ENCODE results near the gene RITA1. TPM values are rescaled to one million over a fixed set of nuclear protein-coding genes. Genes with fewer than 3 reads are reported as not detected.
A peak's percentile ranks its signal among the peaks of the same experiment; 100 is the strongest.
"Not testable (repeated sequence)": the region's sequence is repeated elsewhere in the genome, so short reads cannot be mapped to it uniquely, and the experiment has no call there.

The RITA1 gene
- total RNA-seq, 1 donor from 2014 or later = 18.2 TPM

- Mint-ChIP-seq H3K4me3 (no peak overlapping the region), H3K27me3 (peaks cover 11% of the 10 kb centered on the region), H3K9me3 (no peaks in the 10 kb centered on the region), H3K4me1 (peaks cover 44% of the 10 kb centered on the region), H3K27ac (no peak overlapping the region), H3K36me3 (ENCODE audit: low read depth) (no peaks in the 10 kb centered on the region)
- ChIA-PET POLR2A (no interaction called here), CTCF (interaction anchor here (1.4 to 3.9 kb wide), 2 partner anchors 14 to 36 kb away, joined by 3 to 11 read pairs; no protein-coding TSS in a partner anchor)
- ATAC-seq (ENCODE audit: low read depth) (no peak), DNase-seq (no peak)
- intact Hi-C loops (cut with micrococcal nuclease) = no loop called here
- TF ChIP-seq CTCF (IDR thresholded peaks at IDR 0.05) = no peak
Observed at GRCh38 chr12:113138826-113139225, 46.7 kb upstream of the RITA1 start.

GRCh38 chr12:113140706-113141105, 44.8 kb upstream of the RITA1 start:
- Mint-ChIP-seq H3K27me3 (peaks cover 11% of the 10 kb centered on the region), H3K4me1 (peaks cover 37% of the 10 kb centered on the region), H3K4me3 (no peak overlapping the region), H3K27ac (no peak overlapping the region), H3K36me3 (ENCODE audit: low read depth) (no peaks in the 10 kb centered on the region), H3K9me3 (no peaks in the 10 kb centered on the region)
- POLR2A ChIA-PET = interaction anchor here (0.7 to 1.0 kb wide), 3 partner anchors 20 to 162 kb away, joined by 4 to 7 read pairs (median 4); partner anchors contain the start of genes DDX54 and RITA1
- intact Hi-C loops (cut with micrococcal nuclease) = no loop called here
- ATAC-seq (ENCODE audit: low read depth) = no peak
- DNase-seq = no peak
- TF ChIP-seq CTCF (IDR thresholded peaks at IDR 0.05) = no peak
- CTCF ChIA-PET = no interaction called here

GRCh38 chr12:113141716-113142115, 43.8 kb upstream of the RITA1 start:
- not testable (repeated sequence) for DNase-seq; H3K4me3 Mint-ChIP-seq; H3K27me3 Mint-ChIP-seq; ATAC-seq (ENCODE audit: low read depth); H3K9me3 Mint-ChIP-seq; H3K36me3 Mint-ChIP-seq (ENCODE audit: low read depth)
- intact Hi-C loops (cut with micrococcal nuclease) = loop anchor here (1.0 kb wide), 1 partner anchor 12 kb away; no protein-coding TSS in a partner anchor
- H3K4me1 Mint-ChIP-seq = peaks cover 27% of the 10 kb centered on the region
- ChIA-PET POLR2A (interaction anchor here (0.8 to 2.0 kb wide), 10 partner anchors 11 to 164 kb away, joined by 3 to 14 read pairs (median 4); partner anchors contain the start of gene OAS2), CTCF (interaction anchor here (1.0 to 1.4 kb wide), 3 partner anchors 11 to 33 kb away, joined by 3 to 10 read pairs (median 3); no protein-coding TSS in a partner anchor)
- peak overlapping the region; percentile 88 for H3K27ac Mint-ChIP-seq

- intact Hi-C loops (cut with micrococcal nuclease) = loop anchor here (1.0 kb wide), 1 partner anchor 11 kb away; no protein-coding TSS in a partner anchor
- Mint-ChIP-seq H3K4me3 (peak overlapping the region; percentile 19), H3K36me3 (ENCODE audit: low read depth) (no peaks in the 10 kb centered on the region), H3K27me3 (no peaks in the 10 kb centered on the region), H3K27ac (peak overlapping the region; percentile 88), H3K4me1 (peaks cover 25% of the 10 kb centered on the region), H3K9me3 (no peaks in the 10 kb centered on the region)
- ChIA-PET CTCF (interaction anchor here (1.0 to 1.4 kb wide), 3 partner anchors 11 to 32 kb away, joined by 3 to 10 read pairs (median 3); no protein-coding TSS in a partner anchor), POLR2A (interaction anchor here (0.8 to 2.0 kb wide), 10 partner anchors 10 to 164 kb away, joined by 3 to 14 read pairs (median 4); partner anchors contain the start of gene OAS2)
- ATAC-seq (ENCODE audit: low read depth) (peak; percentile 81), DNase-seq (no peak)
- no peak for TF ChIP-seq CTCF (IDR thresholded peaks at IDR 0.05)
Observed at GRCh38 chr12:113142173-113142885, 43.2 kb upstream of the RITA1 start.

- Mint-ChIP-seq H3K27ac (peak overlapping the region; percentile 88), H3K36me3 (ENCODE audit: low read depth) (no peaks in the 10 kb centered on the region), H3K4me3 (peak overlapping the region; percentile 19), H3K9me3 (no peaks in the 10 kb centered on the region), H3K27me3 (no peaks in the 10 kb centered on the region), H3K4me1 (peaks cover 25% of the 10 kb centered on the region)
- no peak for DNase-seq
- CTCF ChIA-PET = interaction anchor here (1.0 to 1.4 kb wide), 2 partner anchors 10 to 32 kb away, joined by 3 to 10 read pairs; no protein-coding TSS in a partner anchor
- ATAC-seq (ENCODE audit: low read depth) = no peak
- POLR2A ChIA-PET = interaction anchor here (1.1 to 2.0 kb wide), 5 partner anchors 9 to 165 kb away, joined by 4 to 14 read pairs (median 6); partner anchors contain the start of gene OAS2
- TF ChIP-seq CTCF (IDR thresholded peaks at IDR 0.05) = no peak
- intact Hi-C loops (cut with micrococcal nuclease) = loop anchor here (1.0 kb wide), 1 partner anchor 10 kb away; no protein-coding TSS in a partner anchor
Observed at GRCh38 chr12:113142886-113143332, 42.6 kb upstream of the RITA1 start.

All from activated B cell treated with CpG ODN at 0.5 μM for 24 hours (primary cell).